GM23338 (cell line): Measurements from ENCODE around the gene ATP1A3. TPM values are rescaled to one million over a fixed set of nuclear protein-coding genes. Genes with fewer than 3 reads are reported as not detected.

Experiments used
- ATAC-seq: fragments of 200-7000 bp; cut with Tn5 transposase; 3 replicates; pipeline ENCODE4 v1.9.1; 2020
- DNase-seq: peaks from one replicate; pipeline ENCODE4 v3.0.0-alpha.2; 2015; ENCODE audit warnings: low spot score
- H2AFZ ChIP-seq: fragments of 200-600 bp; sonication (generic); 2 replicates; pipeline ENCODE4 v1.8.0; 2016; ENCODE audit warnings: antibody characterized with exemption, mild to moderate bottlenecking, moderate library complexity
- H3F3A ChIP-seq: fragments of 200-600 bp; sonication (generic); replicated peaks from 2 replicates; pipeline ENCODE4 v1.8.0; 2017; ENCODE audit warnings: antibody characterized with exemption, mixed run types, low read depth
- H3K27ac ChIP-seq: fragments of 200-600 bp; sonication (generic); 2 replicates; pipeline ENCODE4 v1.6.1; 2016; ENCODE audit warnings: low read depth
- H3K27me3 ChIP-seq: fragments of 200-600 bp; sonication (generic); 2 replicates; pipeline ENCODE4 v1.8.0; 2016; ENCODE audit warnings: mild to moderate bottlenecking, mixed run types, moderate library complexity; ENCODE audit not compliant: insufficient read depth
- H3K36me3 ChIP-seq: fragments of 200-600 bp; sonication (generic); 2 replicates; pipeline ENCODE4 v1.8.0; 2016; ENCODE audit warnings: mild to moderate bottlenecking; ENCODE audit not compliant: insufficient read depth
- H3K4me1 ChIP-seq: fragments of 200-600 bp; sonication (generic); 2 replicates; pipeline ENCODE4 v1.8.0; 2016; ENCODE audit warnings: mild to moderate bottlenecking, moderate library complexity; ENCODE audit not compliant: insufficient read depth
- H3K4me2 ChIP-seq: fragments of 200-600 bp; sonication (generic); 2 replicates; pipeline ENCODE4 v1.7.1; 2017; ENCODE audit warnings: mixed run types
- H3K4me3 ChIP-seq: fragments of 200-600 bp; sonication (generic); 2 replicates; pipeline ENCODE4 v1.6.1; 2016; ENCODE audit warnings: mixed run types
- H3K79me2 ChIP-seq: fragments of 200-600 bp; sonication (generic); replicated peaks from 2 replicates; pipeline ENCODE4 v1.8.0; 2017; ENCODE audit warnings: mild to moderate bottlenecking; ENCODE audit not compliant: insufficient read depth
- H3K9me2 ChIP-seq: fragments of 200-600 bp; sonication (generic); 2 replicates; pipeline ENCODE4 v1.8.0; 2017; ENCODE audit not compliant: insufficient read depth
- H4K20me1 ChIP-seq: fragments of 200-600 bp; sonication (generic); replicated peaks from 2 replicates; pipeline ENCODE4 v1.8.0; 2017; ENCODE audit warnings: mild to moderate bottlenecking; ENCODE audit not compliant: insufficient read depth
- H3K27ac Mint-ChIP-seq: 2 replicates; pipeline ENCODE4 v1.8.0; 2020; ENCODE audit warnings: inconsistent platforms, mild to moderate bottlenecking, moderate library complexity, mixed read lengths
- H3K27me3 Mint-ChIP-seq: 3 replicates; pipeline ENCODE4 v1.8.0; 2022; ENCODE audit warnings: low read depth, mild to moderate bottlenecking, moderate library complexity, mixed read lengths, inconsistent platforms; ENCODE audit not compliant: insufficient read depth, poor library complexity
- H3K36me3 Mint-ChIP-seq: 3 replicates; pipeline ENCODE4 v1.8.0; 2021; ENCODE audit warnings: low read depth, mild to moderate bottlenecking, inconsistent platforms, moderate library complexity, mixed read lengths
- H3K4me1 Mint-ChIP-seq: 3 replicates; pipeline ENCODE4 v1.8.0; 2020; ENCODE audit warnings: mild to moderate bottlenecking, inconsistent platforms, mixed read lengths
- H3K4me3 Mint-ChIP-seq: 3 replicates; pipeline ENCODE4 v1.8.0; 2021; ENCODE audit warnings: moderate library complexity, mild to moderate bottlenecking, inconsistent platforms, mixed read lengths
- H3K9me3 Mint-ChIP-seq: 3 replicates; pipeline ENCODE4 v1.8.0; 2020; ENCODE audit warnings: moderate library complexity, mild to moderate bottlenecking, inconsistent platforms, mixed read lengths
- CREB1 ChIP-seq: fragments of 250-450 bp; sonication (Bioruptor Pico); IDR thresholded peaks from 2 replicates; pipeline ENCODE4 v1.5.0; 2020; ENCODE audit warnings: low read depth, mild to moderate bottlenecking, moderate library complexity
- ETS1 ChIP-seq: IDR thresholded peaks from 2 replicates; pipeline ENCODE4 v1.6.1; 2016; ENCODE audit warnings: antibody characterized with exemption
- EZH2 ChIP-seq: fragments of 200-600 bp; sonication (generic); IDR thresholded peaks from one replicate; pipeline ENCODE4 v1.8.0; 2017; ENCODE audit warnings: antibody characterized with exemption, mild to moderate bottlenecking, low read depth; ENCODE audit not compliant: unreplicated experiment
- NANOG ChIP-seq: IDR thresholded peaks from 2 replicates; pipeline ENCODE4 v1.6.1; 2016; ENCODE audit warnings: antibody characterized with exemption, borderline replicate concordance
- POLR2AphosphoS5 ChIP-seq: IDR thresholded peaks from 2 replicates; pipeline ENCODE4 v1.6.1; 2016; ENCODE audit warnings: antibody characterized with exemption, low read depth
- REST ChIP-seq: IDR thresholded peaks from one replicate; pipeline ENCODE4 v1.6.1; 2018; ENCODE audit warnings: antibody characterized with exemption; ENCODE audit not compliant: unreplicated experiment
- ZNF114 ChIP-seq: fragments of 250-450 bp; sonication (Bioruptor Pico); IDR thresholded peaks from 2 replicates; pipeline ENCODE4 v1.5.0; 2020; ENCODE audit warnings: mild to moderate bottlenecking, moderate library complexity
- ZNF331 ChIP-seq: fragments of 250-450 bp; sonication (Bioruptor Pico); IDR thresholded peaks from 2 replicates; pipeline ENCODE4 v1.5.0; 2020; ENCODE audit warnings: low read depth, mild to moderate bottlenecking, moderate library complexity
- polyA plus RNA-seq: library from polyadenylated mRNA; unstranded; fragments of >200 nt; fragmentation: Nextera tagmentation; extraction: Ambion mirVana; gene quantifications from 2 replicates; pipeline ENCODE4 v1.2.1, GENCODE V29; 2016
- total RNA-seq: library from RNA; depleted of rRNA; stranded (reverse); fragments of >200 nt; shearing (Covaris generic); gene quantifications from 2 replicates; pipeline ENCODE4 v1.2.3, GENCODE V29; 2014

The ATP1A3 gene
- total and polyA plus RNA-seq, 2 experiments from 2014 or later: 11.5 to 37.3 TPM

- TF ChIP-seq REST (no peak), ZNF331 (CRISPR knock-in tag) (no peak), CREB1 (CRISPR knock-in tag) (no peak), EZH2 (no peak), ZNF114 (CRISPR knock-in tag) (no peak)
Observed at GRCh38 chr19:41930322-41930722, 63.7 kb downstream of the ATP1A3 start (continued).

- H3F3A ChIP-seq: peaks cover 22% of the 10 kb centered on the region
- peaks cover 61% of the 10 kb centered on the region for H3K27me3 Mint-ChIP-seq
- H3K4me1 ChIP-seq: peaks cover 23% of the 10 kb centered on the region
- peaks cover 33% of the 10 kb centered on the region for H3K4me1 Mint-ChIP-seq
- H3K27ac ChIP-seq: no peak overlapping the region
- H3K4me2 ChIP-seq: peak overlapping the region; percentile 81; the same call in 1 of the 2 replicates
- H3K36me3 ChIP-seq: no peaks in the 10 kb centered on the region
- ATAC-seq (peak; percentile 9), DNase-seq (peak; percentile 53)
- H3K27me3 ChIP-seq: peaks cover 100% of the 10 kb centered on the region
- H3K4me3 ChIP-seq: no peak overlapping the region
- H4K20me1 ChIP-seq: peaks cover 24% of the 10 kb centered on the region
- H2AFZ ChIP-seq: no peak overlapping the region
- no peak for TF ChIP-seq NANOG
- peak; percentile 65 for TF ChIP-seq EZH2
- TF ChIP-seq ETS1: no peak
- peak overlapping the region; percentile 72; the same call in 2 of the 3 replicates for H3K4me3 Mint-ChIP-seq
- no peaks in the 10 kb centered on the region for H3K9me2 ChIP-seq
- H3K9me3 Mint-ChIP-seq: no peaks in the 10 kb centered on the region; the same call in 2 of the 3 replicates
- no peaks in the 10 kb centered on the region for H3K36me3 Mint-ChIP-seq
- no peak overlapping the region for H3K27ac Mint-ChIP-seq
- no peaks in the 10 kb centered on the region for H3K79me2 ChIP-seq
Observed at GRCh38 chr19:41929536-41930071, 64.4 kb downstream of the ATP1A3 start.

GRCh38 chr19:41928754-41929535, 65.1 kb downstream of the ATP1A3 start:
- no peaks in the 10 kb centered on the region for H3K79me2 ChIP-seq
- H3K4me1 ChIP-seq: peaks cover 23% of the 10 kb centered on the region
- no peak overlapping the region for H2AFZ ChIP-seq
- peaks cover 56% of the 10 kb centered on the region for H3K27me3 Mint-ChIP-seq
- peak overlapping the region; percentile 81 for H3K4me2 ChIP-seq
- TF ChIP-seq EZH2 (peak; percentile 91), POLR2AphosphoS5 (no peak)
- H3K36me3 Mint-ChIP-seq: no peaks in the 10 kb centered on the region
- no peak overlapping the region for H3K27ac Mint-ChIP-seq
- peaks cover 24% of the 10 kb centered on the region for H4K20me1 ChIP-seq
- no peaks in the 10 kb centered on the region; the same call in 2 of the 3 replicates for H3K9me3 Mint-ChIP-seq
- H3K36me3 ChIP-seq: no peaks in the 10 kb centered on the region
- peaks cover 33% of the 10 kb centered on the region for H3K4me1 Mint-ChIP-seq
- DNase-seq (no peak), ATAC-seq (peak; percentile 3)
- no peak overlapping the region for H3K27ac ChIP-seq
- H3K4me3 Mint-ChIP-seq: peak overlapping the region; percentile 72
- peak overlapping the region; percentile 63 for H3K4me3 ChIP-seq
- peaks cover 22% of the 10 kb centered on the region for H3F3A ChIP-seq
- no peaks in the 10 kb centered on the region for H3K9me2 ChIP-seq
- peaks cover 100% of the 10 kb centered on the region for H3K27me3 ChIP-seq
